HEK293 (cell line): ENCODE measurements around the gene BEST1.
A peak's percentile ranks its signal among the peaks of the same experiment; 100 is the strongest.

Experiments
- GLI4 ChIP-seq: fragments of 450-650 bp; formaldehyde crosslinking; IDR thresholded peaks from 2 replicates; pipeline ENCODE4 v1.5.1; 2016; ENCODE audit warnings: missing biosample characterization, missing genetic modification characterization
- MEIS1 ChIP-seq: sonication (generic); formaldehyde crosslinking; IDR thresholded peaks from 2 replicates; pipeline ENCODE4 v1.8.1; 2022; ENCODE audit warnings: missing genetic modification reagents, mild to moderate bottlenecking, borderline replicate concordance
- PRDM1 ChIP-seq: fragments of 450-650 bp; formaldehyde crosslinking; IDR thresholded peaks from 2 replicates; pipeline ENCODE4; 2016; ENCODE audit warnings: missing biosample characterization, missing genetic modification characterization
- SETDB1 ChIP-seq: IDR thresholded peaks from one replicate; pipeline ENCODE4 v1.6.1; 2017; ENCODE audit warnings: mild to moderate bottlenecking, low read length, moderate library complexity, mixed read lengths; ENCODE audit not compliant: insufficient read length
- TCF7L2 ChIP-seq: IDR thresholded peaks from 2 replicates; pipeline ENCODE4 v1.6.1; 2011; ENCODE audit warnings: low read depth, mild to moderate bottlenecking, inconsistent platforms, low read length, moderate library complexity, borderline replicate concordance
- ZBTB7A ChIP-seq: fragments of 450-650 bp; formaldehyde crosslinking; IDR thresholded peaks from 2 replicates; pipeline ENCODE4 v1.5.1; 2016; ENCODE audit warnings: low read depth, missing biosample characterization, missing genetic modification characterization
- ZFP41 ChIP-seq: fragments of 450-650 bp; formaldehyde crosslinking; IDR thresholded peaks from 2 replicates; pipeline ENCODE4 v1.5.1; 2016; ENCODE audit warnings: missing biosample characterization, missing genetic modification characterization, borderline replicate concordance
- ZNF10 ChIP-seq: fragments of 450-650 bp; formaldehyde crosslinking; IDR thresholded peaks from 2 replicates; pipeline ENCODE4 v1.5.1; 2017; ENCODE audit warnings: missing biosample characterization, missing genetic modification characterization
- ZNF112 ChIP-seq: fragments of 450-650 bp; formaldehyde crosslinking; IDR thresholded peaks from 2 replicates; pipeline ENCODE4 v1.5.0; 2017; ENCODE audit warnings: missing biosample characterization, missing genetic modification characterization
- ZNF138 ChIP-seq: fragments of 450-650 bp; formaldehyde crosslinking; IDR thresholded peaks from 2 replicates; pipeline ENCODE4 v1.5.1; 2016; ENCODE audit warnings: missing biosample characterization, missing genetic modification characterization, borderline replicate concordance
- ZNF146 ChIP-seq: fragments of 450-650 bp; formaldehyde crosslinking; IDR thresholded peaks from 2 replicates; pipeline ENCODE4 v1.5.1; 2016; ENCODE audit warnings: missing biosample characterization, missing genetic modification characterization
- ZNF184 ChIP-seq: fragments of 450-650 bp; IDR thresholded peaks from 2 replicates; pipeline ENCODE4 v1.5.1; 2018; ENCODE audit warnings: missing biosample characterization, mild to moderate bottlenecking, missing genetic modification characterization
- ZNF19 ChIP-seq: fragments of 450-650 bp; formaldehyde crosslinking; IDR thresholded peaks from 2 replicates; pipeline ENCODE4; 2016; ENCODE audit warnings: missing biosample characterization, missing genetic modification characterization, low read depth
- ZNF214 ChIP-seq: fragments of 450-650 bp; formaldehyde crosslinking; IDR thresholded peaks from 2 replicates; pipeline ENCODE4 v1.5.1; 2017; ENCODE audit warnings: missing biosample characterization, mild to moderate bottlenecking, missing genetic modification characterization, borderline replicate concordance
- ZNF248 ChIP-seq: fragments of 450-650 bp; formaldehyde crosslinking; IDR thresholded peaks from 2 replicates; pipeline ENCODE4 v1.5.1; 2017; ENCODE audit warnings: missing biosample characterization, missing genetic modification characterization
- ZNF311 ChIP-seq: fragments of 450-650 bp; formaldehyde crosslinking; IDR thresholded peaks from 2 replicates; pipeline ENCODE4 v1.5.1; 2017; ENCODE audit warnings: missing biosample characterization, missing genetic modification characterization, borderline replicate concordance
- ZNF37A ChIP-seq: fragments of 450-650 bp; IDR thresholded peaks from 2 replicates; pipeline ENCODE4 v1.5.1; 2018; ENCODE audit warnings: missing biosample characterization, missing genetic modification characterization
- ZNF404 ChIP-seq: fragments of 450-650 bp; formaldehyde crosslinking; IDR thresholded peaks from 2 replicates; pipeline ENCODE4 v1.5.1; 2017; ENCODE audit warnings: missing biosample characterization, missing genetic modification characterization
- ZNF433 ChIP-seq: fragments of 450-650 bp; formaldehyde crosslinking; IDR thresholded peaks from 2 replicates; pipeline ENCODE4 v1.5.1; 2016; ENCODE audit warnings: missing biosample characterization, missing genetic modification characterization, low read depth
- ZNF530 ChIP-seq: fragments of 450-650 bp; formaldehyde crosslinking; IDR thresholded peaks from 2 replicates; pipeline ENCODE4 v1.5.1; 2016; ENCODE audit warnings: low read depth, missing biosample characterization, missing genetic modification characterization
- ZNF558 ChIP-seq: fragments of 450-650 bp; formaldehyde crosslinking; IDR thresholded peaks from 2 replicates; pipeline ENCODE4 v1.5.1; 2016; ENCODE audit warnings: missing biosample characterization, missing genetic modification characterization
- ZNF624 ChIP-seq: fragments of 450-650 bp; formaldehyde crosslinking; IDR thresholded peaks from 2 replicates; pipeline ENCODE4 v1.5.1; 2017; ENCODE audit warnings: missing biosample characterization, missing genetic modification characterization
- ZNF654 ChIP-seq: fragments of 450-650 bp; formaldehyde crosslinking; IDR thresholded peaks from 2 replicates; pipeline ENCODE4 v1.5.1; 2016; ENCODE audit warnings: low read depth, missing biosample characterization, missing genetic modification characterization
- TF ChIP-seq, protein P1 (sequence below): fragments of 450-650 bp; formaldehyde crosslinking; IDR thresholded peaks from 2 replicates; pipeline ENCODE4 v1.5.1; 2016; ENCODE audit warnings: missing biosample characterization, missing genetic modification characterization
- TF ChIP-seq, protein P2 (sequence below): fragments of 450-650 bp; formaldehyde crosslinking; IDR thresholded peaks from 2 replicates; pipeline ENCODE4 v1.5.1; 2016; ENCODE audit warnings: missing biosample characterization, missing genetic modification characterization
- TF ChIP-seq, protein P3 (sequence below): fragments of 450-650 bp; formaldehyde crosslinking; IDR thresholded peaks from 2 replicates; pipeline ENCODE4 v1.5.1; 2016; ENCODE audit warnings: missing biosample characterization, missing genetic modification characterization
- TF ChIP-seq, protein P4 (sequence below): fragments of 450-650 bp; formaldehyde crosslinking; IDR thresholded peaks from 2 replicates; pipeline ENCODE4 v1.5.1; 2016; ENCODE audit warnings: missing biosample characterization, missing genetic modification characterization
- TF ChIP-seq, protein P5 (sequence below): fragments of 450-650 bp; formaldehyde crosslinking; IDR thresholded peaks from 2 replicates; pipeline ENCODE4 v1.5.0; 2017; ENCODE audit warnings: missing biosample characterization, missing genetic modification characterization, borderline replicate concordance
- TF ChIP-seq, protein P6 (sequence below): fragments of 450-650 bp; formaldehyde crosslinking; IDR thresholded peaks from 2 replicates; pipeline ENCODE4 v1.5.1; 2016; ENCODE audit warnings: missing biosample characterization, missing genetic modification characterization

The BEST1 gene

DNA sequence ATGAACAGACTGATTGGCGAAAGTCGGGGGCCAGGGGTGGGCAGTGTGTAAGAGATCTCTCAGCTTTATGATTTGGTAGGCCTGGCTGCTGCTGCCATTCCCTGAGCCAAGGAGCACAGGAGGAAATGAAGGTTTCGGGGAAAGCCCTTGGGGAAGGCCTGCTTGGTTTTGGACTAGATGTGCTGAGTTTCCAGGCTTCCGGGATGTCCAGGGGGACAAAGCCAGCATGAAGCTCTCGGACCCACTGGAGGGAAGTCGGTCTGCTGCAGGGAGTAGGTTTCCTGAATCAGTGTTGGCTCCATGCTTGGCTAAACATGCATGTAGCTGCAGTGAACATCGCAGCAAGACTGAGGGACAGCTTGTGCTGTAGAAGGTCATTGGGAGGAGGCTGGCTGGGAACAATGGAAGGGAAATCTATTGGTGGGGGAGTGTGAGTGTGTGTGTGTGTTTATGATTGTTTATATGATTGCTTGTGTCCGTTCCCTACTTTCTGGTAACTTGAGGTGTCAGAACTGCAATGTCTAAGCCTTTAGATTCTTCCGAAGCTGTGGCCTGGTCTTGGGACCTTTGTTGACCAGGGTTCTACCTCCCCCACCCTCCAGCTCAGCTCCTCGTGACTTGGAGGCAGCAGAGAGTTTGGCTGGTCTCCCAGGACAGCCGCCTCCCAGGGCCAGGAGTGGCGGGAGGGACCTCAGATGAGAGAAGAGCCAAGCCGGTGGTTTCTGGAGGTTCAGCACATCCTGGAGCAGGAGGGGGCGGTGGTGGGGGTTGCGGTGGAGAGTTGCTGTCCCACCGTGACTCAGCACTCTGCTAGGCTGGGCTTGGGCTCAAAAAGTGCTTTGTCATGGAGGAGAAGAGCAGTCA lies 21.3 kb downstream of the BEST1 start (continued):
- TF ChIP-seq SETDB1: no peak
- TF ChIP-seq ZNF37A (tag by site-specific recombination): no peak
- TF ChIP-seq MEIS1 (CRISPR knock-in tag): no peak
- no peak for TF ChIP-seq ZNF10
- TF ChIP-seq, protein P1, sequence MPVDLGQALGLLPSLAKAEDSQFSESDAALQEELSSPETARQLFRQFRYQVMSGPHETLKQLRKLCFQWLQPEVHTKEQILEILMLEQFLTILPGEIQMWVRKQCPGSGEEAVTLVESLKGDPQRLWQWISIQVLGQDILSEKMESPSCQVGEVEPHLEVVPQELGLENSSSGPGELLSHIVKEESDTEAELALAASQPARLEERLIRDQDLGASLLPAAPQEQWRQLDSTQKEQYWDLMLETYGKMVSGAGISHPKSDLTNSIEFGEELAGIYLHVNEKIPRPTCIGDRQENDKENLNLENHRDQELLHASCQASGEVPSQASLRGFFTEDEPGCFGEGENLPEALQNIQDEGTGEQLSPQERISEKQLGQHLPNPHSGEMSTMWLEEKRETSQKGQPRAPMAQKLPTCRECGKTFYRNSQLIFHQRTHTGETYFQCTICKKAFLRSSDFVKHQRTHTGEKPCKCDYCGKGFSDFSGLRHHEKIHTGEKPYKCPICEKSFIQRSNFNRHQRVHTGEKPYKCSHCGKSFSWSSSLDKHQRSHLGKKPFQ (tag by site-specific recombination): no peak
- no peak for TF ChIP-seq ZNF19 (tag by site-specific recombination)
- TF ChIP-seq ZNF654 (tag by site-specific recombination): no peak
- peak; percentile 62; the same call in 1 of the 2 replicates for TF ChIP-seq ZFP41 (tag by site-specific recombination)
- TF ChIP-seq ZNF138: no peak
- no peak for TF ChIP-seq ZNF146
- TF ChIP-seq ZNF112 (tag by site-specific recombination): no peak
- no peak for TF ChIP-seq ZNF404 (tag by site-specific recombination)
- TF ChIP-seq ZNF624: no peak
- TF ChIP-seq GLI4 (tag by site-specific recombination): no peak
- TF ChIP-seq, protein P2, sequence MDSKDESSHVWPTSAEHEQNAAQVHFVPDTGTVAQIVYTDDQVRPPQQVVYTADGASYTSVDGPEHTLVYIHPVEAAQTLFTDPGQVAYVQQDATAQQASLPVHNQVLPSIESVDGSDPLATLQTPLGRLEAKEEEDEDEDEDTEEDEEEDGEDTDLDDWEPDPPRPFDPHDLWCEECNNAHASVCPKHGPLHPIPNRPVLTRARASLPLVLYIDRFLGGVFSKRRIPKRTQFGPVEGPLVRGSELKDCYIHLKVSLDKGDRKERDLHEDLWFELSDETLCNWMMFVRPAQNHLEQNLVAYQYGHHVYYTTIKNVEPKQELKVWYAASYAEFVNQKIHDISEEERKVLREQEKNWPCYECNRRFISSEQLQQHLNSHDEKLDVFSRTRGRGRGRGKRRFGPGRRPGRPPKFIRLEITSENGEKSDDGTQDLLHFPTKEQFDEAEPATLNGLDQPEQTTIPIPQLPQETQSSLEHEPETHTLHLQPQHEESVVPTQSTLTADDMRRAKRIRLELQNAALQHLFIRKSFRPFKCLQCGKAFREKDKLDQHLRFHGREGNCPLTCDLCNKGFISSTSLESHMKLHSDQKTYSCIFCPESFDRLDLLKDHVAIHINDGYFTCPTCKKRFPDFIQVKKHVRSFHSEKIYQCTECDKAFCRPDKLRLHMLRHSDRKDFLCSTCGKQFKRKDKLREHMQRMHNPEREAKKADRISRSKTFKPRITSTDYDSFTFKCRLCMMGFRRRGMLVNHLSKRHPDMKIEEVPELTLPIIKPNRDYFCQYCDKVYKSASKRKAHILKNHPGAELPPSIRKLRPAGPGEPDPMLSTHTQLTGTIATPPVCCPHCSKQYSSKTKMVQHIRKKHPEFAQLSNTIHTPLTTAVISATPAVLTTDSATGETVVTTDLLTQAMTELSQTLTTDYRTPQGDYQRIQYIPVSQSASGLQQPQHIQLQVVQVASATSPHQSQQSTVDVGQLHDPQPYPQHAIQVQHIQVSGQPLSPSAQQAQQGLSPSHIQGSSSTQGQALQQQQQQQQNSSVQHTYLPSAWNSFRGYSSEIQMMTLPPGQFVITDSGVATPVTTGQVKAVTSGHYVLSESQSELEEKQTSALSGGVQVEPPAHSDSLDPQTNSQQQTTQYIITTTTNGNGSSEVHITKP (tag by site-specific recombination): peak; percentile 100
- TF ChIP-seq, protein P3, sequence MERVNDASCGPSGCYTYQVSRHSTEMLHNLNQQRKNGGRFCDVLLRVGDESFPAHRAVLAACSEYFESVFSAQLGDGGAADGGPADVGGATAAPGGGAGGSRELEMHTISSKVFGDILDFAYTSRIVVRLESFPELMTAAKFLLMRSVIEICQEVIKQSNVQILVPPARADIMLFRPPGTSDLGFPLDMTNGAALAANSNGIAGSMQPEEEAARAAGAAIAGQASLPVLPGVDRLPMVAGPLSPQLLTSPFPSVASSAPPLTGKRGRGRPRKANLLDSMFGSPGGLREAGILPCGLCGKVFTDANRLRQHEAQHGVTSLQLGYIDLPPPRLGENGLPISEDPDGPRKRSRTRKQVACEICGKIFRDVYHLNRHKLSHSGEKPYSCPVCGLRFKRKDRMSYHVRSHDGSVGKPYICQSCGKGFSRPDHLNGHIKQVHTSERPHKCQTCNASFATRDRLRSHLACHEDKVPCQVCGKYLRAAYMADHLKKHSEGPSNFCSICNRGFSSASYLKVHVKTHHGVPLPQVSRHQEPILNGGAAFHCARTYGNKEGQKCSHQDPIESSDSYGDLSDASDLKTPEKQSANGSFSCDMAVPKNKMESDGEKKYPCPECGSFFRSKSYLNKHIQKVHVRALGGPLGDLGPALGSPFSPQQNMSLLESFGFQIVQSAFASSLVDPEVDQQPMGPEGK: peak; percentile 80
- TF ChIP-seq, protein P4, sequence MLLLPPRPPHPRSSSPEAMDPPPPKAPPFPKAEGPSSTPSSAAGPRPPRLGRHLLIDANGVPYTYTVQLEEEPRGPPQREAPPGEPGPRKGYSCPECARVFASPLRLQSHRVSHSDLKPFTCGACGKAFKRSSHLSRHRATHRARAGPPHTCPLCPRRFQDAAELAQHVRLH: no peak
- TF ChIP-seq ZNF311 (tag by site-specific recombination): no peak
- TF ChIP-seq ZNF214: no peak
- TF ChIP-seq PRDM1 (tag by site-specific recombination): peak; percentile 68
- TF ChIP-seq ZNF248: no peak
- TF ChIP-seq TCF7L2: no peak
- no peak for TF ChIP-seq ZNF184 (tag by site-specific recombination)
- no peak for TF ChIP-seq ZNF530 (tag by site-specific recombination)
- no peak for TF ChIP-seq ZBTB7A (tag by site-specific recombination)
- TF ChIP-seq ZNF433 (tag by site-specific recombination): no peak
- TF ChIP-seq ZNF558 (tag by site-specific recombination): 0 out of 2 replicates have a peak, but pooled peaks have one; percentile 23
- TF ChIP-seq, protein P5, sequence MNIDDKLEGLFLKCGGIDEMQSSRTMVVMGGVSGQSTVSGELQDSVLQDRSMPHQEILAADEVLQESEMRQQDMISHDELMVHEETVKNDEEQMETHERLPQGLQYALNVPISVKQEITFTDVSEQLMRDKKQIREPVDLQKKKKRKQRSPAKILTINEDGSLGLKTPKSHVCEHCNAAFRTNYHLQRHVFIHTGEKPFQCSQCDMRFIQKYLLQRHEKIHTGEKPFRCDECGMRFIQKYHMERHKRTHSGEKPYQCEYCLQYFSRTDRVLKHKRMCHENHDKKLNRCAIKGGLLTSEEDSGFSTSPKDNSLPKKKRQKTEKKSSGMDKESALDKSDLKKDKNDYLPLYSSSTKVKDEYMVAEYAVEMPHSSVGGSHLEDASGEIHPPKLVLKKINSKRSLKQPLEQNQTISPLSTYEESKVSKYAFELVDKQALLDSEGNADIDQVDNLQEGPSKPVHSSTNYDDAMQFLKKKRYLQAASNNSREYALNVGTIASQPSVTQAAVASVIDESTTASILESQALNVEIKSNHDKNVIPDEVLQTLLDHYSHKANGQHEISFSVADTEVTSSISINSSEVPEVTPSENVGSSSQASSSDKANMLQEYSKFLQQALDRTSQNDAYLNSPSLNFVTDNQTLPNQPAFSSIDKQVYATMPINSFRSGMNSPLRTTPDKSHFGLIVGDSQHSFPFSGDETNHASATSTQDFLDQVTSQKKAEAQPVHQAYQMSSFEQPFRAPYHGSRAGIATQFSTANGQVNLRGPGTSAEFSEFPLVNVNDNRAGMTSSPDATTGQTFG (tag by site-specific recombination): no peak
- TF ChIP-seq, protein P6, sequence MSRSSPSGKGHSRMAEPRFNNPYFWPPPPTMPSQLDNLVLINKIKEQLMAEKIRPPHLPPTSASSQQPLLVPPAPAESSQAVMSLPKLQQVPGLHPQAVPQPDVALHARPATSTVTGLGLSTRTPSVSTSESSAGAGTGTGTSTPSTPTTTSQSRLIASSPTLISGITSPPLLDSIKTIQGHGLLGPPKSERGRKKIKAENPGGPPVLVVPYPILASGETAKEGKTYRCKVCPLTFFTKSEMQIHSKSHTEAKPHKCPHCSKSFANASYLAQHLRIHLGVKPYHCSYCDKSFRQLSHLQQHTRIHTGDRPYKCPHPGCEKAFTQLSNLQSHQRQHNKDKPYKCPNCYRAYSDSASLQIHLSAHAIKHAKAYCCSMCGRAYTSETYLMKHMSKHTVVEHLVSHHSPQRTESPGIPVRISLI: no peak
